GM06990 (cell line): ENCODE results near the gene TUBA1A.

ENCODE experiments used
- DNase-seq: peaks from one replicate; pipeline ENCODE4 v3.0.0-alpha.2; 2011; ENCODE audit not compliant: insufficient read length; ENCODE audit errors: extremely low read depth
- H3K27me3 ChIP-seq: replicated peaks from 2 replicates; pipeline ENCODE4 v1.6.0; 2011; ENCODE audit warnings: low read length; ENCODE audit not compliant: control insufficient read depth, insufficient read depth
- H3K36me3 ChIP-seq: 2 replicates; pipeline ENCODE4 v1.5.1; 2011; ENCODE audit warnings: low read length; ENCODE audit not compliant: control insufficient read depth, insufficient read depth
- H3K4me3 ChIP-seq: replicated peaks from 2 replicates; pipeline ENCODE4 v1.5.1; 2011; ENCODE audit warnings: low read depth, mild to moderate bottlenecking, control low read depth, low read length
- CTCF ChIP-seq: IDR thresholded peaks from 2 replicates; pipeline ENCODE4 v1.5.1; 2011; ENCODE audit warnings: low read length, control low read depth, mild to moderate bottlenecking, inconsistent platforms; ENCODE audit not compliant: insufficient read depth, poor library complexity, severe bottlenecking

TUBA1A gene

DNA sequence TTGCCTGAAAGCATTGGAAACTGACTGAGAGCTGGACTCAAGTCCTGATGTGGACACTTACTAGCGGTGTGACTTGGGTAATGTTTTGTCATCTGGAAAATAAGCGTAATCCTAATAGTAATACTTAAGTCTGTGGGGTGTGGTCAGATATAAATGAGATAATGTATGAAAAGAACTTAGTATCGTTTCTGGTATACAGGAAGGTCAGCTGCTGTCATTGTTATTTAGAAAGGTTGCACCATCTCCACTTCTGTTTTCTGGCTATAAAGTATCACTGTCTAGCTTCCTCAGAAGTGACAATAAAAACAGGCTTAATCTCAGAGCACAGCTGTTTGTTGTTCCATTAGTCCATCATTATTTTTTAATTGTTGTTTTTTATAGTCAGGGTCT, 41.9 kb upstream of the TUBA1A start:
- DNase-seq: no peak
- H3K27me3 ChIP-seq: no peaks in the 10 kb centered on the region
- no peak overlapping the region for H3K4me3 ChIP-seq
- TF ChIP-seq CTCF: no peak
- H3K36me3 ChIP-seq: no peaks in the 10 kb centered on the region

DNA sequence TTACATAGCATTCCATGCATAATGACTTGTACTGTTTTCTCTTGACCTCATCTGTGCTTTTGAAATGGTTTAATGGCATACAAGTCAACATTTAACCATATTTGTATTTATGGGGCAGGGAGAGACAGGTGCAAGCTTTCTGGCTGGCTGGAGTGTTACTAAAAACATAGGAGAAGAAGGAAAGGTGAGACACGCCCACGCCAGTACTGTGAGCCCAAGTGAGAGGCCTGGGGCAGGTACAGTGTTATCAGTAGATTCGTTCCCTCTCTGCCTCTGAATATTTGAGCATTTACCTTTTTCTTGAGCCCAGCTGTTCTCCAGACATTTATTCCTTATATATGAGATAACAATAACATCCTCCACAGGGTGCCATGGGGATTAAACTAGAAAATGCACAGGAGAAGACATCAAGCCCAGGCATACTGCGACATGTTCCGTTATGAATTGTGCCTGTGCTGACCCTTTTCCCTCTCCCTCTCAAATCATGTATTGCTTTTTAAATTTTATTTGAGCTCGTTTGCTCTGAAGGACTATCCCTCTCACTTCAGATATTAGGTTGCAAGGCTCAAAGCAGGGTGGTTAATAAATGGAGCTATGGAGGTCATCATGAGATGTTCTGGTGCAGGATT, 41.4 kb upstream of the TUBA1A start:
- H3K27me3 ChIP-seq: no peaks in the 10 kb centered on the region
- no peak for DNase-seq
- no peak for TF ChIP-seq CTCF
- no peaks in the 10 kb centered on the region for H3K36me3 ChIP-seq
- H3K4me3 ChIP-seq: no peak overlapping the region

GRCh38 chr12:49228653-49229052, 39.8 kb upstream of the TUBA1A start:
- no peak for DNase-seq
- no peak for TF ChIP-seq CTCF

DNA sequence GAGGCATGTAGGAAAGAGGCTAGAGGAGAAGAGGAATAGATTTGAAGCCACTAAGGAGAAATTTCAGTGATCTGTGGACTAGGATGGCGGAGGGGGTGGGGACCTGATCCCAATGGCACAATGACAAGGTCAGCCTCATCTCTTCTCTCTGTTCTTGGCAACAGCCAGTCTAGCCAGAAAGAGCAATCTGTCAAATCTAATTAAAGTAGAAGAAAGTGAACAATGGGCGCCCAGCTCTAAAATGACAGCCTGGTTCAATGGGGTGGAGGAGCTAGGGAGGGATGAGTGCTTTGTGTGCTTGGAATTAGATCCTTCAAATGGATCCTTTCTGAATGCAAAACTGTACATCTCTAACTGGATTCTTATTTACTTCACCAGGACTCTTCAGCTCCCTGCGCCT, 38.8 kb upstream of the TUBA1A start:
- no peaks in the 10 kb centered on the region for H3K36me3 ChIP-seq
- no peak for TF ChIP-seq CTCF
- H3K4me3 ChIP-seq: no peak overlapping the region
- H3K27me3 ChIP-seq: no peaks in the 10 kb centered on the region
- DNase-seq: no peak

More at GRCh38 chr12:49228653-49229052, 39.8 kb upstream of the TUBA1A start:
- H3K36me3 ChIP-seq: no peaks in the 10 kb centered on the region
- H3K27me3 ChIP-seq: no peaks in the 10 kb centered on the region
- H3K4me3 ChIP-seq: no peak overlapping the region

DNA sequence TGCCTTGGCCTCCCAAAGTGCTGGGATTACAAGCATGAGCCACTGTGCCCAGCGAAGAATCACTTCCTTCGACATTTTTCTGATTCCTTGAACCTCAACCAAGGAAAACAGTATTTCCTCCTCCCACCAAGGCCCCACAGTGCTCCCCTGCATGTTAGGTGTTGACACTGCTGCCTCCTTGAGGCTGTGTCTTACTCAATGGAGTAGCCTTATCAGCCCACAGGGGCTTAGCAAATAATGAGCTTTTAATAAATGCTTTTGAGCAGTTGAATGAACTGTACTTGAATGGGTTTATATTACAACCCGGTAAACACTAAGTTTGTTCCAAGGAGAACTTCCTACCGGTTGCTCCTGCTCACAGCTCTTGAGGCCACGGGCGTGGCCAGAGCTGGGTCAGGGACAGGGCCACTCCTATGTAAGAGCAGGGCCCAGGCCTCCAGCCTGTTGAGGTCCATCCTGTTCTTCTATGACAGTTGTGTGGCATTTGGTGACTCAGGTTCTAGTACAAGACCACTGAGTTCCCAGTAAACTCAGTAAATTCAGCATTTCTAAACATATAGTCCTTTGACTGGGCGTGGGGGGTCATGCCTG, 36.8 kb upstream of the TUBA1A start:
- H3K4me3 ChIP-seq: no peak overlapping the region
- no peak for DNase-seq
- H3K36me3 ChIP-seq: no peaks in the 10 kb centered on the region
- no peak for TF ChIP-seq CTCF
- no peaks in the 10 kb centered on the region for H3K27me3 ChIP-seq
